ENCODE results near the gene SYT7.

Gene SYT7

DNA sequence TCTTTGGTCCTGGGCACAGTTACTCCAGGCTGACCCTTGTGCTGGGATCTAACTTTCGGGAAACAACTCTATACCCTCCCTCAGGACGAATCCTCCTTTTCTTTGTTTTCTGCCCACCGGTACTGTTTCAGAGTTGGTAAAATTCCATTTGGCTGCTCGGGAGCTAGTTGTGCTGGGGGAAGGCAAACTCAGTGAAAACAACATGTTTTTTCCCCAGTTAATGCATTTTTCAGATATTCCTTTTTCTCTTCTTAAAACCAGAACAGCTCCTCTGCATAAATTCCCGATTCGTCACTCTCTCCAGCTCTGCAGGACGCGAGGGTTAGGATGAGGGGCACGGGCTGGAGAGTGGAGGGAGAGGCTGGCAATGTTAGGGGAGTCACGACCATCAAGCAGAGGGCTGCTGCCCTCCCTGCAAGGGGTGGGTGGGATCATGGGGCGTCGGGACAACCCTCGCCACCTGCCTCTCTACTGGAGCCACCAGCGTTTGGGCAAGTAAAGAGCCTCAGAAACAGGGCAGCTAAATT, 41.0 kb downstream of the SYT7 start:
- FAIRE-seq (no peak), DNase-seq (ENCODE audit: insufficient read length, low spot score) (no peak)

DNA sequence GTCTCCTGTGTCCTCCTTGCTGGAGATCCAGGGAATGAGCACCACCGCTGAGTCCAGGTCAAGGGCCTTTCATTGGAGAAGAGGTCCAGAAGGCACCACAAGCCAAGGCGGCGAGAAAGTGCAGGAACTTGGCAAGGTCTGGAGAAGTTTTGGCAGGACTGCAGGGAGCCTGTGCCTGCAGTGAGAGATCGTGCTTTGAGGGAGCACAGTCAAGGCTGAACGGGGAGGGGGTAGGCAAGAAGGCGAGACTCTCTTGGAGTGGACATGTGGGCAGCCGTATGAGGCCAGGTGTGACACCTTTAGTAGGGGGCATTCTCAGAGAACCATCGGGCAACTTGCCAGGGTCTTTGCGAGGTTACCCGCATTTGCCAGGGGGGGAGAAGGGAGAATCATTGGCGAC, 41.9 kb downstream of the SYT7 start:
- DNase-seq (ENCODE audit: insufficient read length, low spot score) (no peak), FAIRE-seq (no peak)

DNA sequence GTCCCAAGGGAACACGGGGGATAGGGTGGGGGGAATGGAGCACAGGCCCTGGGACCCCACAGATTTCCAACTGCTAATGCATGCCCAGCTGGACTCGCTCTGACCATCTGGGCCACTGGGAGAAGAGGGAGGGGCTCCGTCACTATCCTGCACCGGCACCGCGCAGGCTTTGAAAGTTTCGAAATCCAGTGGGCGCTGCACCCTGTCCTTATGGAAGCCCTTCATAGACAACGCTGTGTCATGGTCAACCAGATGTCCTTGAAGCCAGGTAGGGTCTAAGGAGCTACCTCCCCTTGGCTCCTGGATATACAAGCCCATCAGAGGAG, 42.3 kb downstream of the SYT7 start:
- DNase-seq (ENCODE audit: insufficient read length, low spot score) (no peak), FAIRE-seq (no peak)

DNA sequence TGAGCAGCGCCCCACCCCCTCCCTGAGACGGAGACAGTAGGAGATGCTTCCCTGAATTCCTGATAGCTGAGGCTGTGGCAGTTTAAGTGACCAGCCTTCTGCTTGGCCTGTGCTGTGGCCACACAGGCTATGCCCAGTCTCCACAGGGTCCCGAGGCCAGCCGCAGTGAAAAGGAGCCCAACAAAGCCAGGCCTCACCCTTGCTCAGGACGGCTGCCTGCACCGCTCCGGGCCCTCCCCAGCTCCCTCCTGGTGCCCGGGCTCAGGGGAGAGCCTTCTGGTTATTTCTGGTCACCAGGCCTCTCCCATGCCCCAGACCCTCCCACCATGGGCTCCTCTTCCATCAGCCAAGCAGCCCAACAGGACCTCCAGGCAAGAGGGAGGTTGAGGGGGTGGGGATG, 43.5 kb downstream of the SYT7 start:
- DNase-seq (ENCODE audit: insufficient read length, low spot score) (no peak), FAIRE-seq (no peak)

DNA sequence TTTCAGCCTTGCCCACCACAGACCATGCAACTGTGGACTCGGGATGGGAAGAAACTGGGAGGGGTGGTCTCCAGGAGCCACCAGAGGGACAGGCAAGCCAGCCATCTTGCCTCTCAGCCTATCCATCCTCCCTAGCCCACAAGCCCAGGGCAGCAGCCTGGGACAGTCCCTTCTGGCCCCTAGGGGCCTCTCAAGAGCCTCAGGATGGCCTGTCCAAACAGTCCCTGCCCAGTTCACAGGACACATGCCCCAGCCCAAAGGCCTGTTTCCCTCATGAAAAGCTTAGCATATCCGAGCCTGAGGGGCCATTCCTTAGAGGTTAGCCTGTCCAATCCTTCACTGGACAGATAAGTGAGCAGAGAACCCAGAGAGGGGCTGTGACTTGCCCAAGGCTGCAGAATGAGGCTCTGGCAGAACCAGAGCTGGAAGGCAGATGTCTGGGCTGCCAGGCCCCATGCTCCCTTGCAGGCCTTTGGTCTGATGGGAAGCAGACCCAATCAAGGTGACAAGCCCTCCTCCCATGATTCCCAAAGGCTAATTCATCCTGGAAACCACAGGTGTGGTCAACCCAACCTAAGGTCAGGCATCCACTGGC, 44.1 kb downstream of the SYT7 start:
- DNase-seq (ENCODE audit: insufficient read length, low spot score), result no peak
- FAIRE-seq, result no peak

DNA sequence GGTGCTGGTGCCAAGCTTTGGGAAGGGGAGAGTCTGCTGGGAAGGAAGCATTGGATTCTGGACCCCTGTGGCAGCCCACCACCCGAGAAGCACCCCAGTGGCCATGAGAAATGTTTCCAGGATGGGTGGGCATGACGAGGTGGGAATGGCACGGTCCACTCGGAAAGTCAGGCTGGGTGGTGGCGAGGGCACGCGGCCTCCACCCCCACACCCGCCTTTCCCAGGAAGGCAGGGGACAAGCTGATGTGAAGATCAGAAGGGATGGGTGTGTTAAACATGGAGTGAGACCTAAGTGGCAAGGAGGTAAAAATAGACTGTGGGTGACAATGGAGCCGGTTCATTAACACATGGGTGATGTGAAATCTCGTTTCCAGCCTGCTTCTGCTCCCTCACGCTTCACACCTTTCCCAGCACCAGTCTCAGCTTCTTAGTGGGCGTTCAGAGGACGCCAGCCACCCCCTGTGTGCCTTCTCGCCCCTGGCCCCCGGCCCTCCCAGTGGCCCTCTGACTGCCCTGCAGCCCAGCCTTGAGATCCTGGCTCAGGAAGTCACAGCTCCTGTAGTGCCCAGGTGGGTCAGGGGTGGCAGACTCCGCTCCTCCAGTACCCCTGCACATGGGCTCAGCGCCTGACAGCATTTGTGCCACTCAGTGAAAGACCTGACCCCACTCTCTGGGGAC, 44.7 kb downstream of the SYT7 start:
- FAIRE-seq, result no peak
- DNase-seq (ENCODE audit: insufficient read length, low spot score), result no peak

DNA sequence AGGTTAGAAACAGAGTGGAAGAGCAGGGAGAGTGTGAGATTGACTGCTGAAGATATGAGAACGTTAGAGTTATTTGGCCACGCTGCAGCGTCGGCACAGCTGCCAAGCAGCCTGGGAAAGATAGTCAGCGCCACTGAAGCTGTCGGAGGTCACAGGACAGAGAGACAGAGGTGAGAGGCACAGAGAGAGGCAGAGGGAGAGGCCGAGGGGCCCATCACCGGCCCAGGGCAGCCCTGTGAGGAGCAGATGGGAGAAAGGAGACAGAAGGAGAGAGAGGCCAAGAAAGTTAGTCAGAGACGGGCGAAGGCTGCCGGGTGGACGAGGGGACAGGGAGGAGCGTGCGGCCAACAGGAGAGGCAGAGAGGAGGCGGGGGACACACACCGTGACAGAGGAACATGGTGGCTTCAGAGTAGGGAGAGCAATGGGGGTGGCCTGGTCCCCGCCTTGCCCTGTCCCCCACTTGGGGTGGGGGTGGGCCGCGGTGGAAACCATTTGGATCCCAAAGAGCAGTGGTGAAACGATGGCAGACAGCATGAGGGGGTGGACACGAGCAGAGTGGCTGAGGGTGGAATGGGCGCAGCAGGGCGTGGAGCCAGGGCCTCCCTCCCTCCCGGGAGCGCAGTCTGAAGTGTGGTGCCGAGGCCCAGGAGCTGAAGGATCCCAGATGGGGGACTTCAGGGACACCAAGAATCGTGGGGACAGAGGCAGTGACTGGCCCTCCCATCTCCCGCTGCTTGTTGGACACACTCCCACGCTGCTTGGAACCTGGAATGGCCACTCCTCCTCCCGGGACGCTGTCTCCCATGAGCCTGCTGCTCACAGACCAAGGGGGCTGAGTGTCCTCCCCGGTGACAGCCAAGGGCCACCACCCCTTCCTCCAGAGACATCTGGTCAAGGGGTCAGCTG, 45.7 kb downstream of the SYT7 start:
- no peak for FAIRE-seq
- DNase-seq (ENCODE audit: insufficient read length, low spot score), result no peak

DNA sequence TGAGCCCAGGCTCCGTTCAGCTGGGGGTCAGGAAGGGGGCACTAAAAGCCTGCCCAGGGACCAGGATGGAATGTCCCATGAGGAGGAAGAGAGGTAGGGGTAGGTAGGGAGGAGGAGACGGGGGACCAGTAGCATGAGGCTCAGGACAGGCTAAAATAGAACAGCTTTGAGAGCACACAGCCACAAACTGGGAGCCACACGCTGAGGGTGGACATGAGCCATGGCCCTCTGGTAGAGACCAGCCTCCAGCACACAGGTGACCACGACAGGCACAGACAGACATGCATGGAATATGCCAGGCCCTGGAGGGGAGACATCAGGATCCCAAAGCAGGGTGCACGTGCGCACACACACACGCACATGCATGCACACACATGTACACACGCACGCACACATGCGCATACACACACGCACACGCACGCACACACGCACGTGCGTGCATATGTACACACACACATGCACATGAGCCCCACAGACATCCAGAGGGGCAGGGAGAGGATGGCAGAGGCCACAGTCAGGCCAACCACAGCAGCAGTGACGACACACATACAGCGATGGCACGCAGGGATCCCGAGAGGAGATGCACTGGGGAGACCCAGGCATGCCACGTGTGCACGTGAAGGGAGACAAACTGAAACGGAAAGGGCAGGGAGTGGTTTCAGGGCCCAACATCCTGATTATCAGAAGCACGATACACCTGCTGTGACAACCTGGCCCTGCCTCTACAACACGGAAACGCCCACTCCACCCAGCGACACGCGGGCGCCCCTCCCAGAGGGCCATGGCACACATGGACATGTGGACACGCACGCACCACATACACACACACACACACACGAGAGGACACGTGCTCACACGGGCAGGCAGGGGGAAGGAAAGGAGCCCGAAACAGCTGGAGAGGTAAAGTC, 46.6 kb downstream of the SYT7 start:
- FAIRE-seq (no peak), DNase-seq (ENCODE audit: insufficient read length, low spot score) (no peak)

DNA sequence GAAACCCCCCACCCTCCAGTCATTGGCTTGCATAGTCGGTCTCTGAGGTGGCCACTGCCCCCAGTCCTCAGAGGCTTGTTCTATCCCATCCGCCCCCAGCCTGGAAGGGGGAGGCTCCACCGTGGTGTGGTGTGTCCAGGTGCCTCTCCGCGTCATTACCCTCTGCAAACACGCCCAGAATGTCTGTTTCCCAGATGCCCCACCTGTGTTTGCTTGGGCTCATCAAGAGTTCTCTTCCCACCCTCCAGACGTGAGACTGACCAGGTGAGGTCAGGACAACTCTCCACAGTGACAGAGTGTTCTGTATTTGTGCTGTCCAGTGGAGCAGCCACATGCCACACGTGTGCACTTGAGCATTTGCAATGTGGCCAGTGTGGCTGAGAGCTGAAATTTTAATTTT, 47.5 kb downstream of the SYT7 start:
- FAIRE-seq (no peak), DNase-seq (ENCODE audit: insufficient read length, low spot score) (no peak)

DNA sequence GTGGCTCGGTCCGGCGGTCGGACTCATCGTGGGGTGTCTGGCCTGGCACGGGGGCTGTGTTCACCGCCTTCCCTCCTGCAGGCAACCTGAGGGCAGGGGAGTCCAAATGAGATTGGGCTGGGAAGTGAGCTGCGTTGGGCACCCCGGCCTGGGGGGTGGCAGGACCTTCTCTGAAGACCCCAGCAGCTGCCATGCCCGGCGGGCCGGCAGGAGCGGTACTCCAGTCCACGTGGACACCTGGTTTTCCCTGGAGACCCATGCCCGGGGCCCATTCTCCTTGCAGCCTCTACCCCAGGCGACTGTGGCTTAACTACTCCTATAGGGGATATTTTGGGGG, 47.9 kb downstream of the SYT7 start:
- DNase-seq (ENCODE audit: insufficient read length, low spot score) (no peak), FAIRE-seq (no peak)

DNA sequence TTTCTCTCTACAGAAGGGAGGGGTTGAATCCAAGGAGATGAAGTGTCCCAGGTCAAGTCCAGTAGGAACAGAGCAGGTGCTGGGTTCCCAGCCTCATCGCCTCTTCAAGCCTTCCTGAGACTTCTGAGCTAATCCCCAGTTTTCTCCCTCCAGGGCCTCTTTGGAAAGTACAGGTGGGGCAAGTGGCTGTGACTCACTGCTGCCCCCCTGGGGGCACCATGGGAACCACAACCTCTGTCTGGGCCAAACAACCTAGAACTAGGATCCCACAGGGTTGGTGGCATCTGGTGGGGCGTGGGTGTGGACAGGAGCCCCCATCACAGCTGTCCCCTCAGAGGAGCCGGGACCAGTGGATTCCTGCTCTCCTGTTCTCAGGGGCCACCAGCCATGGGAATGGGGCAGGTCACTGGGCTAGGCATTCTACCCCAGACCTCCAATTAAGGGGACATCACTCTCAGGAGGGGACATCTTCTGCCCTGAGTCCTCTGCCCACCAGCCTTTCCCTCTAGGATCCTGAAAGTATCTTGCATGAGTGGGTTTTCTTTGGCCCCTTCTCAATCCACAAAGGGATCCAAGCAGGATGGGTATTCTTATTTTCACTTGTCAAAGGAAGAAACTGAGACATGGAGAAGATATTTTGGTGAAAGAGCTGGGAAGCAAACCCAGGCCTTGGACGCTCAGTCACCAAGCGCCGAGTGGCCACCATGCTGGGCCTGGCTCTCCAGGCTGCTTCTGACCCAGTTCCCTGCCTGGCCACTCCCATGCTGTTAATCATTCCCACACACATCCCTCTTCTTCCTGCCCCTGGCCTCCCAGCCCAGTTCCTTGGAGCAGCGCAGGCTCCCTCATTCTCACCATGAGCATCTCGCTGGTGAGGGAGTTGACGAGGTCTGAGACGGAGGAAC, 48.5 kb downstream of the SYT7 start:
- DNase-seq (ENCODE audit: insufficient read length, low spot score) (peak; percentile 53), FAIRE-seq (no peak)

DNA sequence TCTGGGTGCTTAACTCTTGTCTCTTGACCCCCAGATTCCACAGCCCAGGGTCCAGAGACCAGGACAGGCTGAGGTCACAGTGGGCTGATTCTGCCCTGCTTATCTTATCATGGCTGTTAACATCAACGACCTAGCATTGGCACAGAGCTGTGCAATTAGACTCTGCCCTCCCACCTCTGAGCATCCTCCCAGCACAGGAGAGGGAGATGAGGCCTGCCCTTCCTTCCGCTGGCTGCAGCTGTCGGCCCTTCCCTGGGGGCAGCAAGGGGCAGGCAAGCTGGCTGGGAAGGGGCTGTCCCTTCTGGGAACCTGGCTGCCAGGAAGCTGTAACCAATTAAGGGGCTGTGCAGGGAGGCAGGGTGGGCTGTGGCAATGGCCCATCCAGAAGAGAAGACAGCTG, 49.8 kb downstream of the SYT7 start:
- FAIRE-seq, result no peak
- no peak for DNase-seq (ENCODE audit: insufficient read length, low spot score)

DNA sequence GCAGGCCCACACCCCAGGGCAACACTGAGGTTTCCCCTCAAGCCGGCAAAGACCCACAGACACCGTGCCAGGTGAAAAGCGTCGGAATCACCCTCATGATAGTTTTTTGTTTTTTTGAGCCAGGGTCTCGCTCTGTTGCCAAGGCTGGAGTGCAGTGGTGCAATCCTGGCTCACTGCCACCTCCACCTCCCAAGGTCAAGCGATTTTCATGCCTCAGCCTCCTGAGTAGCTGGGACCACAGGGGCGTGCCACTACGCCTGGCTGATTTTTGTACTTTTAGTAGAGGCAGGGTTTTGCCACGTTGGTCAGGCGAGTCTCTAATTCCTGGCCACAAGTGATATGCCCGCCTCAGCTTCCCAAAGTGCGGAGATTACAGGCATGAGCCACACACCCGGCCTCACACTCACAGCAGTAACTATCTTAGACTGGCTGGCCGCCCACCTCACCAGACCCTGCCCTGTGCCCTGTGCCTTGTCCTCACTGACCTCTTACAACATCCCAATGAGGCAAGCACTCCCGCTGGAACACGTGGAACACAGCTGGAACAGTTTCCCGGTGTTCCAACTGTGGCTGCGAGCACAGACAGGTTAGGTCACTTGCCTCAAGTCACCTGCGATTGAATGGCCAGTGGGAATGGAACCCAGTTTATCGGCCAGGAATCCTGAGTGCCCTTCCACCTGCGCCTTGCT, 51.2 kb downstream of the SYT7 start:
- FAIRE-seq (no peak), DNase-seq (ENCODE audit: insufficient read length, low spot score) (no peak)

DNA sequence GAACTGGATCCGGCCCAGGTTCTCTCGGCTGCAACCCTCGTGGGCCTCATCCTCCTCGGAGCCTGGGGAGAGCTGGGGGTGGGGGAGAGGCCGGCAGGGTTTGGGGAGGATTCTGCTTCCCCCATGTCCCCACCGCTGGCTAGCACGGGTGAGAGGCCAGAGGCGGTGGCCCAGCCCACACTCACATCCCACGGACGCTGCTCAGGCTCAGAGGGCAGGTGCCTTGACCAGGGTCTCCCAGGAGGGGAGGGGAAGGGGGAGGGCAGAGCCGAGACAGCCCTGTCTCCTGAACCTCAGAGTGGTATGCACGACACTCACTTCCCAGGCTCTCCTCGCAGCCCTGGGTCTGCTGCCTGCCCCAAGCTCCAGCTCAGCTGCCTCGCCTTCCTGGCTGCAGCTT, 52.8 kb downstream of the SYT7 start:
- no peak for FAIRE-seq
- DNase-seq (ENCODE audit: insufficient read length, low spot score), result no peak

DNA sequence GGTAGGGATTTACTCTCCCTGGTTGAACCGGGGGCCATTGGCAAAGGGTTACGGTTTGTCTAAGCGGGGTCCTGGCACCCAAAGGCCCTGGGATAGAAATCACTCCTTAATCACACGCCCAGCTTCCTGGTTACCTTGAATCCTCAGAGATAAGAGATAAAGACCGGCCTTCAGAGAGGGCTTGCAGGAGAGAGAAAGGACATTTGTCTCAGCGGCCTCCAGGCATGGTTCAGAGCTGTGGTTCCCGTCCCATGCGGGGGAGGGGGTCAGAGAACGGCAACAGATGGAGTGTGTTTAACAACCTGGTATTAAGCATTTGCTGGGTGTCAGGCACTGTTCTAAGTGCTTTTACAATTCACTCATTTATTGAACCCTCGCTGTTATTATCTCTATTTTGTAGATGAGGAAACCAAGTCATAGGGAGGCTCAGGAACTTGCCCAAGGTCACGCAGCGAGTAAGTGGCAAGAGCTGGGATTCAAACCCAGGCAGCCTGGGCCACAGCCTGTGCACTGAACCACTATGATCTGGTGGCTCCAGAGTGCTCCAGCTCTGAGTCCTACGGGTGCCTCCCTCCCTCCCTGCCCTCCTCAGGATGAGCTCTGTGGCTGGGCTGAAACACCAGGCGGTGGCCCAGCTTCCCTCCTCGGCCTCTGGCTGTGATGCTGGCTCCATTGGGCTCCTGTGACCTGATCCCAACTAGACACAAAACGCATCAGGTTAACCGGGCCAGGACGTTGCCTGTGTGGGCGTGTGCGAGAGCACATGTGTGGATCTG, 53.7 kb downstream of the SYT7 start:
- no peak for FAIRE-seq
- no peak for DNase-seq (ENCODE audit: insufficient read length, low spot score)

DNA sequence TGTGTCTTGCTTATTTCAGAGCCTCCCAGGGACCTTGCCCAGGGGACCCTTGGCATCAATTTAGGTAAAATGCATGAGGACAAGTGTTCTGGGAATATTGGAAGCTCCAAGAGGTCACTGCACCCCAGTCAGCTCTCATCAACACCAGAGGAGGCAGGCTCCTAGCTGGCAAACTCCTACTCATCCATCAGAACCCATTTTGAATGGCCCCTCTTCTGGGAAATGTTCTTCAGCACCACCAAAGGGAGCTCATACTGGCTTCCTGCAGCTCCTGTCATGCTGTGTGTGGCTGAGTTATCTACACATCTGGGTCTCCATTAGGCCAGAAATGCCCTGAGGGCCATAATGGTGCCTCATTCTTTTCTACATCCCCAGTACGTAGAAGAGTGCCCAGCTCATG, 54.6 kb downstream of the SYT7 start:
- no peak for FAIRE-seq
- no peak for DNase-seq (ENCODE audit: insufficient read length, low spot score)

DNA sequence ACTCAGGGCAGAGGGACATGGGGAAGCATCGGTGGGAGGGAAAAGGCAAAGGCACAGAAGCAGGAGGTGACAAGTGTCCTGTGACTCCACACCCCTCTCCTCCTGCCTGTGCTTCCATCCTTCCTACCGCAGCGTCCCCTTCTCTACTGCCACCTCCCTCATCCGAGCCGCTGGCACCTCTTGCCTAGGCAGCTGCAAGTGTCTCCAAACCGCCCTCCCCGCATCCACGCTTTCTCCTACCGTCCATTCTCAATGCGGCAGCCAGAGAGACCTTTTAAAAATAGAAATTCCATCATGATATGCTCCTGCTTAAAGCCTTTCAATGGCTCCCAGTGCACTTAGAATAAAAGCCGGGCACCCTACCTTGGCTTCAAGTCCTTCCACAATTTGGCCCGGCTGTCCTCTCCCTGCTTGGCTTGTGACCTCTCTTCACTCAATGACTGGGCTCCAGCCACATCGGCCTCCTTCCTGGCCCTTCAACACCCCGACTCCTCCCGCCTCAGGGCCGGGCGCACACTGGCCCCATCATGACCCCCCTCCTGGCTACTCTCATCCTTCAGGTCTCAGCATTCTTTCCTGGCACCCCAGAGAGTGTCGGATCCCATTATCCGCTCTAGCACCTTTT, 55.8 kb downstream of the SYT7 start:
- DNase-seq (ENCODE audit: insufficient read length, low spot score) (no peak), FAIRE-seq (no peak)

DNA sequence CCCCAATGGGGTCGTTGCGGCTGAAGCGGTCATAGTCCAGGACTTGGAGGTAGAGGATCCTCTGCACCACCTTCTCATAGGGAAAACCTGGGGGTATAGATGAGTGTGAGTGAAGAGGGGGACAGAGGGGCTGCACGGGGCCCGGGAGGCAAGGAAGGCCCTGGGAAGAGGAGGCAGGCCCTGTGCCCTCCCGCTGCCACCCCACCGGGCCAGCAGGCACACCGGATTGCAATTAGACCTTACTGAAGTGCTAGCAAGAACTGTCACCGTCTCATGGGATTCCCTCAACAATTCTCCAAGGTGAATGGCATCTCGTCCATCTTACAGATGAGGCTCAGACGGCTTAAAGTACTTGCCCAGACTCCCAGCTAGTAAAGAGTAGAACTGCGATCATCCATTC, 56.4 kb downstream of the SYT7 start:
- FAIRE-seq, result no peak

More for the DNA sequence above, 56.4 kb downstream of the SYT7 start:
- DNase-seq (ENCODE audit: insufficient read length, low spot score), result no peak

Data from HTR-8/SVneo (cell line).